Parathyroid adenoma (tissue), 2 donors: ENCODE data around the gene DAPK2.
A peak's percentile ranks its signal among the peaks of the same experiment; 100 is the strongest.
"Not testable (repeated sequence)": the region's sequence is repeated elsewhere in the genome, so short reads cannot be mapped to it uniquely, and the experiment has no call there.

Experiments used
- H2AFZ ChIP-seq: fragments of 300-600 bp; sonication (generic); one replicate; pipeline ENCODE4 v1.7.0; 2017; ENCODE audit warnings: antibody characterized with exemption, mild to moderate bottlenecking
- H3K27ac ChIP-seq: fragments of 300-600 bp; sonication (generic); one replicate; pipeline ENCODE4 v1.7.0; 2017
- H3K27me3 ChIP-seq: fragments of 300-600 bp; sonication (generic); one replicate; pipeline ENCODE4 v1.7.0; 2017; ENCODE audit warnings: low read length; ENCODE audit not compliant: control insufficient read depth, insufficient read depth
- H3K36me3 ChIP-seq: fragments of 300-600 bp; sonication (generic); one replicate; pipeline ENCODE4 v1.7.0; 2017; ENCODE audit warnings: low read length; ENCODE audit not compliant: control insufficient read depth, insufficient read depth
- H3K4me1 ChIP-seq: fragments of 300-600 bp; sonication (generic); one replicate; pipeline ENCODE4 v1.7.0; 2017; ENCODE audit warnings: control low read depth
- H3K4me2 ChIP-seq: fragments of 300-600 bp; sonication (generic); one replicate; pipeline ENCODE4 v1.7.0; 2017; ENCODE audit warnings: low read length
- H3K4me3 ChIP-seq: fragments of 300-600 bp; sonication (generic); one replicate; pipeline ENCODE4 v1.7.0; 2017; ENCODE audit warnings: low read depth, low read length
- H3K79me2 ChIP-seq: fragments of 300-600 bp; sonication (generic); one replicate; pipeline ENCODE4 v1.7.0; 2017; ENCODE audit warnings: control low read depth
- H3K9ac ChIP-seq: fragments of 300-600 bp; sonication (generic); one replicate; pipeline ENCODE4 v1.7.0; 2017; ENCODE audit warnings: mild to moderate bottlenecking
- H3K9me3 ChIP-seq: fragments of 300-600 bp; sonication (generic); one replicate; pipeline ENCODE4 v1.7.0; 2017; ENCODE audit warnings: low read length; ENCODE audit not compliant: control insufficient read depth
- CTCF ChIP-seq: fragments of 300-600 bp; sonication (generic); IDR thresholded peaks from one replicate; pipeline ENCODE4 v1.7.0; 2017; ENCODE audit warnings: antibody characterized with exemption, mild to moderate bottlenecking
- donor health status: primary hyperparathyroidism.

Gene DAPK2

GRCh38 chr15:63968122-63968524 is 78.2 kb downstream of the DAPK2 start:
- H3K4me1 ChIP-seq: peaks cover 24% of the 10 kb centered on the region
- no peak for TF ChIP-seq CTCF
- peak overlapping the region; percentile 15 for H3K27ac ChIP-seq
- no peak overlapping the region for H3K4me3 ChIP-seq
- no peaks in the 10 kb centered on the region for H3K79me2 ChIP-seq
- H3K9ac ChIP-seq: no peak overlapping the region
- no peaks in the 10 kb centered on the region for H3K36me3 ChIP-seq
- no peak overlapping the region for H3K4me2 ChIP-seq
- no peaks in the 10 kb centered on the region for H3K27me3 ChIP-seq
- H2AFZ ChIP-seq: no peak overlapping the region
- no peaks in the 10 kb centered on the region for H3K9me3 ChIP-seq

GRCh38 chr15:63967616-63968015 is 78.7 kb downstream of the DAPK2 start:
- Histone ChIP-seq H3K9me3 (no peaks in the 10 kb centered on the region), H3K27ac (no peak overlapping the region), H3K27me3 (no peaks in the 10 kb centered on the region), H3K4me1 (peaks cover 24% of the 10 kb centered on the region), H3K4me3 (no peak overlapping the region), H3K79me2 (no peaks in the 10 kb centered on the region), H3K36me3 (no peaks in the 10 kb centered on the region), H3K9ac (no peak overlapping the region), H2AFZ (no peak overlapping the region), H3K4me2 (no peak overlapping the region)
- no peak for TF ChIP-seq CTCF

- not testable (repeated sequence) for H3K36me3 ChIP-seq, H3K4me3 ChIP-seq, H2AFZ ChIP-seq, H3K9me3 ChIP-seq, H3K27ac ChIP-seq, H3K9ac ChIP-seq, H3K4me1 ChIP-seq, H3K79me2 ChIP-seq, H3K27me3 ChIP-seq, H3K4me2 ChIP-seq
Observed at GRCh38 chr15:63962947-63963721, 83.2 kb downstream of the DAPK2 start.

GRCh38 chr15:63953524-63953923 is 92.8 kb downstream of the DAPK2 start:
- no peak overlapping the region for H3K9ac ChIP-seq
- H3K9me3 ChIP-seq: no peaks in the 10 kb centered on the region
- H3K36me3 ChIP-seq: no peaks in the 10 kb centered on the region
- H3K79me2 ChIP-seq: no peaks in the 10 kb centered on the region
- no peak overlapping the region for H2AFZ ChIP-seq
- no peaks in the 10 kb centered on the region for H3K4me1 ChIP-seq
- H3K27me3 ChIP-seq: no peaks in the 10 kb centered on the region
- H3K4me2 ChIP-seq: no peak overlapping the region
- no peak for TF ChIP-seq CTCF
- no peak overlapping the region for H3K4me3 ChIP-seq
- no peak overlapping the region for H3K27ac ChIP-seq

- no peaks in the 10 kb centered on the region for H3K27me3 ChIP-seq
- H3K79me2 ChIP-seq: no peaks in the 10 kb centered on the region
- H3K36me3 ChIP-seq: no peaks in the 10 kb centered on the region
- H3K9me3 ChIP-seq: no peaks in the 10 kb centered on the region
- H2AFZ ChIP-seq: no peak overlapping the region
- H3K4me2 ChIP-seq: no peak overlapping the region
- no peak overlapping the region for H3K9ac ChIP-seq
- H3K27ac ChIP-seq: no peak overlapping the region
- TF ChIP-seq CTCF: no peak
- H3K4me1 ChIP-seq: no peaks in the 10 kb centered on the region
- no peak overlapping the region for H3K4me3 ChIP-seq
Observed at GRCh38 chr15:63950911-63951481, 95.3 kb downstream of the DAPK2 start.
